Renal cortical epithelial cell (primary cell): Measurements from ENCODE around the gene FGF11. TPM values are rescaled to one million over a fixed set of nuclear protein-coding genes. Genes with fewer than 3 reads are reported as not detected.

Source experiments
- DNase-seq: peaks from one replicate; pipeline ENCODE4 v3.0.0-alpha.2; 2011; ENCODE audit warnings: low read depth
- total RNA-seq: library from RNA; depleted of rRNA; stranded (reverse); fragments of >200 nt; gene quantifications from 2 replicates; pipeline ENCODE4 v1.2.3, GENCODE V29; 2014

The FGF11 gene
- total RNA-seq, 1 donor from 2014 or later, result 10.7 TPM

GRCh38 chr17:7408252-7408727 lies 31.0 kb upstream of the FGF11 start:
- no peak for DNase-seq

- no peak for DNase-seq
These were observed 30.4 kb upstream of the FGF11 start for GRCh38 chr17:7408863-7409262.

- DNase-seq, result no peak
These were observed 29.6 kb upstream of the FGF11 start for GRCh38 chr17:7409716-7410115.

- DNase-seq, result no peak
These were observed 28.5 kb upstream of the FGF11 start for GRCh38 chr17:7410634-7411426.

GRCh38 chr17:7411427-7411750 lies 27.9 kb upstream of the FGF11 start:
- no peak for DNase-seq

- DNase-seq, result no peak
These were observed 25.8 kb upstream of the FGF11 start for GRCh38 chr17:7413346-7413985.

GRCh38 chr17:7414837-7415236 lies 24.5 kb upstream of the FGF11 start:
- no peak for DNase-seq

GRCh38 chr17:7415784-7416183 lies 23.5 kb upstream of the FGF11 start:
- no peak for DNase-seq

- DNase-seq, result no peak
These were observed 23.0 kb upstream of the FGF11 start for GRCh38 chr17:7416323-7416722.

- DNase-seq, result no peak
These were observed 22.2 kb upstream of the FGF11 start for GRCh38 chr17:7417056-7417655.

GRCh38 chr17:7418472-7419152 lies 20.7 kb upstream of the FGF11 start:
- no peak for DNase-seq

- DNase-seq, result no peak
These were observed 19.3 kb upstream of the FGF11 start, which contains the start of gene SPEM1 for GRCh38 chr17:7419819-7420610. Gene SPEM1 (plus strand): TSS chr17:7420324. CDS start chr17:7420385, 61 bp downstream.

- no peak for DNase-seq
These were observed 18.1 kb upstream of the FGF11 start for GRCh38 chr17:7421186-7421585.

GRCh38 chr17:7423679-7424078 lies 15.6 kb upstream of the FGF11 start:
- no peak for DNase-seq

GRCh38 chr17:7425316-7425715 lies 14.0 kb upstream of the FGF11 start, which contains the start of gene SPEM2:
Gene SPEM2 (plus strand): TSS chr17:7425616. CDS start chr17:7425689, 73 bp downstream.
- DNase-seq, result no peak

- DNase-seq, result no peak
These were observed 13.6 kb upstream of the FGF11 start for GRCh38 chr17:7425756-7426155.

GRCh38 chr17:7426203-7426863 lies 13.0 kb upstream of the FGF11 start:
- no peak for DNase-seq

- DNase-seq, result no peak
These were observed 12.3 kb upstream of the FGF11 start for GRCh38 chr17:7426896-7427489.

- DNase-seq, result no peak
These were observed 11.8 kb upstream of the FGF11 start for GRCh38 chr17:7427549-7427948.

GRCh38 chr17:7428557-7428956 lies 10.8 kb upstream of the FGF11 start, which contains the start of gene SPEM3:
Gene SPEM3 (plus strand): TSS chr17:7428857. CDS start chr17:7428903, 46 bp downstream.
- DNase-seq, result no peak
